Common myeloid progenitor, CD34-positive (primary cell): Measurements from ENCODE around the gene ACTA1.
A peak's percentile ranks its signal among the peaks of the same experiment; 100 is the strongest.
"Not testable (repeated sequence)": the region's sequence is repeated elsewhere in the genome, so short reads cannot be mapped to it uniquely, and the experiment has no call there.

Source experiments
- CTCF ChIA-PET: fragments of 350-600 bp; sonication (Branson Sonifier 250); formaldehyde crosslinking; loops from one replicate; lab custom pipeline; 2021; ENCODE audit warnings: antibody characterized with exemption; lab: Charles Lee
- POLR2A ChIA-PET: fragments of 350-600 bp; sonication (Branson Sonifier 250); formaldehyde crosslinking; loops from one replicate; lab custom pipeline; 2021; ENCODE audit warnings: antibody characterized with exemption; lab: Charles Lee
- DNase-seq, 3 donors: peaks; one replicate each; pipeline versions ENCODE4 v3.0.0 to v3.0.0-alpha.2; 2013
- H3K27ac ChIP-seq, 2 experiments: 1 replicate in 1 of 2; 2 replicates in 1 of 2; pipeline ENCODE4 v1.7.0; 2013; ENCODE audit warnings: inconsistent platforms in 2 of 2, low read length in 2 of 2, mild to moderate bottlenecking in 2 of 2, low read depth in 1 of 2, moderate library complexity in 1 of 2; ENCODE audit not compliant: severe bottlenecking in 2 of 2, insufficient read depth in 1 of 2, poor library complexity in 1 of 2
- H3K27me3 ChIP-seq, 5 experiments: replicated peaks in 2 of 5; 1 replicate in 3 of 5; 2 replicates in 2 of 5; pipeline versions ENCODE4 v1.6.1 to v1.7.0; 2013; ENCODE audit warnings: low read length in 4 of 5, mild to moderate bottlenecking in 2 of 5, moderate library complexity in 2 of 5, inconsistent platforms in 1 of 5; ENCODE audit not compliant: insufficient read depth in 5 of 5, control insufficient read depth in 4 of 5
- H3K36me3 ChIP-seq, 4 experiments: 1 replicate in 2 of 4; 2 replicates in 2 of 4; pipeline versions ENCODE4 v1.6.1 to v1.7.0; 2013; ENCODE audit warnings: low read length in 3 of 4, control low read depth in 1 of 4, mild to moderate bottlenecking in 1 of 4; ENCODE audit not compliant: control insufficient read depth in 4 of 4, insufficient read depth in 4 of 4
- H3K4me1 ChIP-seq, 4 experiments: 1 replicate in 3 of 4; 2 replicates in 1 of 4; pipeline versions ENCODE4 v1.6.1 to v1.7.1; 2013; ENCODE audit warnings: low read length in 3 of 4, mild to moderate bottlenecking in 3 of 4, control low read depth in 1 of 4, inconsistent platforms in 1 of 4, moderate library complexity in 1 of 4; ENCODE audit not compliant: control insufficient read depth in 4 of 4, insufficient read depth in 4 of 4; ENCODE audit errors: control extremely low read depth in 1 of 4
- H3K4me3 ChIP-seq, 7 experiments: 1 replicate in 4 of 7; 2 replicates in 3 of 7; pipeline versions ENCODE4 v1.5.1 to v1.7.0; 2013; ENCODE audit warnings: mild to moderate bottlenecking in 7 of 7, low read length in 6 of 7, moderate library complexity in 6 of 7, inconsistent platforms in 2 of 7, low read depth in 2 of 7, control low read depth in 1 of 7; ENCODE audit not compliant: insufficient read depth in 4 of 7, control insufficient read depth in 1 of 7; ENCODE audit errors: extremely low read depth in 1 of 7
- H3K9me3 ChIP-seq, 5 experiments: 1 replicate in 4 of 5; 2 replicates in 1 of 5; pipeline versions ENCODE4 v1.6.1 to v1.7.1; 2013; ENCODE audit warnings: low read length in 4 of 5, mild to moderate bottlenecking in 2 of 5, inconsistent platforms in 1 of 5, low read depth in 1 of 5, moderate library complexity in 1 of 5; ENCODE audit not compliant: control insufficient read depth in 4 of 5, insufficient read depth in 2 of 5; ENCODE audit errors: control extremely low read depth in 1 of 5
- WGBS: methylation state at CpG from one replicate; pipeline ENCODE4 v1.1.5; 2013; ENCODE audit not compliant: insufficient coverage; 5-methylcytosine and 5-hydroxymethylcytosine counted together

Gene ACTA1

GRCh38 chr1:229406798-229407197, 27.1 kb downstream of the ACTA1 start:
- 15% methylated on average over 9 of the region's 10 CpGs for WGBS

GRCh38 chr1:229403573-229403972, 30.3 kb downstream of the ACTA1 start:
- Histone ChIP-seq H3K27ac (no peak overlapping the region), H3K36me3 (no peaks in the 10 kb centered on the region), H3K9me3 (no peaks in the 10 kb centered on the region), H3K4me3 (no peak overlapping the region), H3K27me3 (peaks cover 6 to 72% (median 17%) of the 10 kb centered on the region in 5 experiments), H3K4me1 (peaks cover 0 to 11% (median 10%) of the 10 kb centered on the region in 4 experiments)
- ChIA-PET POLR2A (interaction anchor here (0.5 kb wide), 2 partner anchors 58 to 944 kb away, joined by 3 to 4 read pairs; no protein-coding TSS in a partner anchor), CTCF (no interaction called here)
- 88% methylated on average over 8 of the region's 8 CpGs for WGBS
- DNase-seq: no peak

More at GRCh38 chr1:229406798-229407197, 27.1 kb downstream of the ACTA1 start:
- H3K9me3 ChIP-seq: no peaks in the 10 kb centered on the region
- peaks cover 4 to 82% (median 27%) of the 10 kb centered on the region in 5 experiments for H3K27me3 ChIP-seq
- H3K27ac ChIP-seq: no peak overlapping the region
- DNase-seq: peak in 2 of 3 donors; percentile 7 to 18
- ChIA-PET POLR2A (no interaction called here), CTCF (no interaction called here)
- no peaks in the 10 kb centered on the region for H3K36me3 ChIP-seq
- H3K4me1 ChIP-seq: peaks cover 4 to 30% (median 29%) of the 10 kb centered on the region in 4 experiments
- H3K4me3 ChIP-seq: peak overlapping the region in 5 of 7 experiments; percentile 25 to 63 (median 56)

DNA sequence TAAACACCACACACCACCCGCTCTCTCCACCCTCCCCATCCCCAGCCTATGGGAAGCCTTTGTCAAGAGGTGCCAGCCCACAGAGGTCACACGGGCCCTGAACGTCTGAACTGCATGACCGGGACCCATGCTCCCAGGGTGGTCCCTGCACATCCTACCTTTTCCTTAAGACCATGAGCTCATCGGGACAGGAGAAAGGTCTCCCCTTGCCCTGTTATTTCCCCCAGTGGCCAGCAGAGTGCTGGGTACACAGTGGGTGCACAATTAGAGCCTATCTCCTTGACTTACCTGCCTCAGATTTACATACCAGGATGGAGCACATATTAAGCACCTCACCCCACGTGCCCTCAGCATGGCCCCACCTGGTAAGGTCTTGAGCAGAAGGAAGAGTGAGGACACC, 30.9 kb downstream of the ACTA1 start:
- no peak overlapping the region for H3K27ac ChIP-seq
- DNase-seq: no peak
- POLR2A ChIA-PET: no interaction called here
- peaks cover 6 to 66% (median 15%) of the 10 kb centered on the region in 5 experiments for H3K27me3 ChIP-seq
- CTCF ChIA-PET: no interaction called here
- H3K9me3 ChIP-seq: no peaks in the 10 kb centered on the region
- H3K36me3 ChIP-seq: no peaks in the 10 kb centered on the region
- H3K4me3 ChIP-seq: no peak overlapping the region
- H3K4me1 ChIP-seq: peaks cover 0 to 11% (median 9%) of the 10 kb centered on the region in 4 experiments
- WGBS: 63% methylated on average over 5 of the region's 6 CpGs

DNA sequence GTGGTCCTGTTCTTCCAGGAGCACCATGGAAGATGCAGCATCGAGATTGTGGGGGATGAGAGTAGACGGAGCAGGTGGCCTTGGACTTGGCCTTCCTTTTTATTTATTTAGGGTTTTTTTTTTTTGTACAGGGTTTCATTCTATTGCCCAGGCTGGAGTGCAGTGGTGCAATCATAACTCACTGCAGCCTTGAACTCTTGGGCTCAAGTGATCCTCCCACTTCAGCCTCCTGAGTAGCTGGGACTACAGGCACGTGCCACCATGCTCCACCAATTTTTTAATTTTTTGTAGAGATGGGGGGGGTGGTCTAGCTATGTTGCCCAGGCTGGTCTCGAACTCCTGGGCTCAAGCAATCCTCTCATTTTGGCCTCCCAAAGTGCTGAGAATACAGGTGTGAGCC, 31.6 kb downstream of the ACTA1 start:
- H3K4me1 ChIP-seq, CTCF ChIA-PET, DNase-seq, H3K27ac ChIP-seq, POLR2A ChIA-PET, H3K9me3 ChIP-seq, H3K36me3 ChIP-seq, H3K4me3 ChIP-seq: not testable (repeated sequence)
- H3K27me3 ChIP-seq: peaks cover 4 to 61% (median 13%) of the 10 kb centered on the region in 5 experiments
- WGBS: 100% methylated on average over 2 of the region's 4 CpGs

- Histone ChIP-seq H3K27ac (no peak overlapping the region), H3K4me1 (no peaks in the 10 kb centered on the region), H3K9me3 (no peaks in the 10 kb centered on the region), H3K4me3 (no peak overlapping the region), H3K27me3 (peaks cover 2 to 34% (median 6%) of the 10 kb centered on the region in 5 experiments), H3K36me3 (no peaks in the 10 kb centered on the region)
- ChIA-PET POLR2A (no interaction called here), CTCF (interaction anchor here (0.9 to 1.1 kb wide), 2 partner anchors 12 to 33 kb away, joined by 4 read pairs; no protein-coding TSS in a partner anchor)
- WGBS: no CpG with 5 or more reads among the region's 5 CpGs
- DNase-seq: no peak
These were observed 36.1 kb downstream of the ACTA1 start for GRCh38 chr1:229397762-229398161.

GRCh38 chr1:229396585-229397206, 37.2 kb downstream of the ACTA1 start:
- H3K9me3 ChIP-seq: no peaks in the 10 kb centered on the region
- peak in 2 of 3 donors; percentile 13 to 33 for DNase-seq
- WGBS: 31% methylated on average over 11 of the region's 11 CpGs
- H3K27ac ChIP-seq: no peak overlapping the region
- H3K36me3 ChIP-seq: no peaks in the 10 kb centered on the region
- H3K4me3 ChIP-seq: no peak overlapping the region
- H3K27me3 ChIP-seq: peaks cover 2 to 28% (median 4%) of the 10 kb centered on the region in 5 experiments
- CTCF ChIA-PET: interaction anchor here (0.9 to 1.1 kb wide), 2 partner anchors 13 to 34 kb away, joined by 4 read pairs; no protein-coding TSS in a partner anchor
- no peaks in the 10 kb centered on the region for H3K4me1 ChIP-seq
- POLR2A ChIA-PET: no interaction called here

DNA sequence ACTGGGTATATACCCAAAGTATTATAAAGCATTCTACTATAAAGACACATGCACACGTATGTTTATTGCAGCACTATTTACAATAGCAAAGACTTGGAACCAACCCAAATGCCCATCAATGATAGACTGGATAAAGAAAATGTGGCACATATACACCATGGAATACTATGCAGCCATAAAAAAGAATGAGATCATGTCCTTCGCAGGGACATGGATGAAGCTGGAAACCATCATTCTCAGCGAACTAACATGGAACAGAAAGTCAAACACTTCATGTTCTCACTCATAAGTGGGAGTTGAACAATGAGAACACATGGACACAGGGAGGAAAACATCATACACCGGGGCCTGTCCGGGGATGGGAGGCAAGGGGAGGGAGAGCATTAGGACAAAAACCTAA, 39.4 kb downstream of the ACTA1 start:
- H3K4me1 ChIP-seq, CTCF ChIA-PET, DNase-seq, POLR2A ChIA-PET, H3K27ac ChIP-seq, H3K4me3 ChIP-seq, H3K36me3 ChIP-seq, H3K9me3 ChIP-seq: not testable (repeated sequence)
- peaks cover 0 to 27% (median 6%) of the 10 kb centered on the region in 5 experiments for H3K27me3 ChIP-seq
- 95% methylated on average over 3 of the region's 5 CpGs for WGBS
